Right atrium auricular region (tissue), 2 donors: ENCODE measurements around the gene B3GALT6. TPM values are rescaled to one million over a fixed set of nuclear protein-coding genes. Genes with fewer than 3 reads are reported as not detected.

Experiments
- DNase-seq: peaks from one replicate; pipeline ENCODE4 v3.0.0-alpha.2; 2019; ENCODE audit warnings: low spot score
- H3K27ac ChIP-seq, 2 donors: fragments of 200-600 bp; sonication (generic); 1 replicate in 1 of 2; 2 replicates in 1 of 2; pipeline ENCODE4 v1.5.1; 2016 to 2019
- H3K27me3 ChIP-seq, 2 donors: fragments of 200-600 bp; sonication (generic); one replicate each; pipeline versions ENCODE4 v1.5.1 to v1.6.0; 2017 to 2019
- H3K36me3 ChIP-seq: fragments of 200-600 bp; sonication (generic); one replicate; pipeline ENCODE4 v1.5.1; 2016
- H3K4me1 ChIP-seq, 2 donors: fragments of 200-600 bp; sonication (generic); one replicate each; pipeline versions ENCODE4 v1.5.1 to v1.6.0; 2017 to 2019
- H3K4me3 ChIP-seq, 2 donors: fragments of 200-600 bp; sonication (generic); 1 replicate in 1 of 2; 2 replicates in 1 of 2; pipeline ENCODE4 v1.5.1; 2017 to 2019; ENCODE audit warnings: mild to moderate bottlenecking in 1 of 2, moderate library complexity in 1 of 2
- H3K9me3 ChIP-seq, 2 donors: fragments of 200-600 bp; sonication (generic); one replicate each; pipeline ENCODE4 v1.5.1; 2019
- total RNA-seq, 2 donors: library from RNA; depleted of rRNA; stranded (reverse); fragments of >200 nt; gene quantifications; one replicate each; pipeline ENCODE4 v1.1.0, GENCODE V29; 2016
- TF ChIP-seq, protein P1 (sequence below), 2 donors: fragments of 200-600 bp; sonication (generic); IDR thresholded peaks; one replicate each; pipeline ENCODE4 v1.5.1; 2019; ENCODE audit warnings: antibody characterized with exemption in 2 of 2

Gene B3GALT6
- total RNA-seq, 2 donors from 2014 or later: 16.1 to 19.7 TPM

DNA sequence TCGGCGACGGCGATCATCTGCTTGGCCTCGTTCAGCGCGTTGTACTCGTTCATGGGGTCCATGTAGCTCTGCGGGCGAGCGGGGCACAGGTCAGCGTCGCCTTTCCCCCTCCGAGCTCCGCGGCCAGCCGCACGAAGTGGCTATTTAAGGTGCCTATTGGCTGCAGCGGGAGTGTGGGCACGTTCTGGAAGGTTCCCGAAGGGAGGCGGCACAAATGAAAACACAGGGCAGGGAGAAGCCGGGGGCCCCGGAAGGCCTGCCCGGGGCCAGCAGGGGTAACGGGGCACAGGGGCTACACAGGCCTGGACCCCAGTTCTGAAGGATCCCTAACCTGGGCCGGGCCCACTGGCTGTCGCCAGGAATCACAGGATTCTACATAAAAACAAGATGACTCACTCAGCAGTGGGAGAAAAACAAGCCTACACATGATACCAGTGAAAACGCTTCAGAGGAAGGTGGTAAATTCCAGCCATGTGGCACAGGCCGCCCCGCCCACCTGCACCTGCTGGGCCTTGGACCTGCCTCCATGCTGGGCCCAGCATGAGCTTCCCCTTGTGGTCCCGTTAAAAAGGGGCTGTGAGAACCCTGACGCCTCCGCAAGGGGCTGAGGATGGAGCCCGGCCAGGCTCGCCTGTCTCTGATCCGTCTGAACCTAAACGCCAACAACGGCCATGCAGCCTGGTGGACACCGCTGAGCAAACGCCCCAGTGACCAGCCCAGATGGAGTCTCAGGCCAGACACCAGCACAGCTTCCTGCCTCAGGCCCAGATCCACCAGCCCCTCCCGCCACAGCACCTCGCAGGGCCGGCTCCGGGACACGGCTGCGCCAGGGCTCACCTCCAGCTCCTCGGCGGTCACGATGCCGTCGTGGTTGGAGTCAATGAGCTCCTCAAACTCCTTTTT is 14.2 kb upstream of the B3GALT6 start:
- no peak for DNase-seq
- H3K4me3 ChIP-seq: no peak overlapping the region
- no peak overlapping the region for H3K27ac ChIP-seq
- no peaks in the 10 kb centered on the region for H3K27me3 ChIP-seq
- H3K36me3 ChIP-seq: peaks cover 60% of the 10 kb centered on the region
- H3K9me3 ChIP-seq: no peaks in the 10 kb centered on the region
- H3K4me1 ChIP-seq: peaks cover 0 to 23% of the 10 kb centered on the region in 2 donors
- TF ChIP-seq, protein P1, sequence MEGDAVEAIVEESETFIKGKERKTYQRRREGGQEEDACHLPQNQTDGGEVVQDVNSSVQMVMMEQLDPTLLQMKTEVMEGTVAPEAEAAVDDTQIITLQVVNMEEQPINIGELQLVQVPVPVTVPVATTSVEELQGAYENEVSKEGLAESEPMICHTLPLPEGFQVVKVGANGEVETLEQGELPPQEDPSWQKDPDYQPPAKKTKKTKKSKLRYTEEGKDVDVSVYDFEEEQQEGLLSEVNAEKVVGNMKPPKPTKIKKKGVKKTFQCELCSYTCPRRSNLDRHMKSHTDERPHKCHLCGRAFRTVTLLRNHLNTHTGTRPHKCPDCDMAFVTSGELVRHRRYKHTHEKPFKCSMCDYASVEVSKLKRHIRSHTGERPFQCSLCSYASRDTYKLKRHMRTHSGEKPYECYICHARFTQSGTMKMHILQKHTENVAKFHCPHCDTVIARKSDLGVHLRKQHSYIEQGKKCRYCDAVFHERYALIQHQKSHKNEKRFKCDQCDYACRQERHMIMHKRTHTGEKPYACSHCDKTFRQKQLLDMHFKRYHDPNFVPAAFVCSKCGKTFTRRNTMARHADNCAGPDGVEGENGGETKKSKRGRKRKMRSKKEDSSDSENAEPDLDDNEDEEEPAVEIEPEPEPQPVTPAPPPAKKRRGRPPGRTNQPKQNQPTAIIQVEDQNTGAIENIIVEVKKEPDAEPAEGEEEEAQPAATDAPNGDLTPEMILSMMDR (IDR thresholded peaks at IDR 0.05): no peak

DNA sequence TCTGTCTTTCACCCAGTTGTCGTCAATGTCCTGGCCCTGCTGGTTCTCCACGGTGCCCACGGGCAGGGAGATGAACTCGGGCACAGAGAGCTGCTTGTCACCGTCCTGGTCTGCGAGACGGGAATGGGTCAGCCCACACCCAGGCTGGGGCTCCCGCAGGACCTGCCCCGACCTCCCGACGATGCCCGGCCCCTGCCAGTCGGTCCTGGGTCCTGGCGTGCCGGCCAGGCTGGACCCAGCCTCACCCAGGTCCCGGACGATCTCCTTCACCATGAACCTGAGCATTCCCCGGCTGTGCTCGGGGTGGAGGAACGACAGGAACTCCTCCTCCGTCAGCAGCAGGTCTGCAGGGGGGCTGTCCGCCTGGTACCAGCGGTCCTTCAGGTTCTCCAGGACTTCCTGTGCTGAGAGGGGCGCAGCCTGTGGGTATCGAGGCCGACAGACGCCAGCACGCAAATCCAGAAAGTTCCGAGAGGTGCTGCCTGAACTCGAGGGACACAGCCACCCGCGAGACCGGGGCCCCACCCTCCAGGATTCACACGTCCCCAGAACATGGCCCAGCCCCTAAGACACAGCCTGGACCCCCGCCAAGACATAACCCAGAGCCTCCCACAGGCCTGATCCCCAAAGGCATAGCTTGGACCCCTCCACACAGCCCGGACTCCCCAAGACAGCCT is 13.4 kb upstream of the B3GALT6 start:
- Histone ChIP-seq H3K27me3 (no peaks in the 10 kb centered on the region), H3K4me3 (no peak overlapping the region), H3K4me1 (peaks cover 0 to 17% of the 10 kb centered on the region in 2 donors), H3K9me3 (no peaks in the 10 kb centered on the region), H3K36me3 (peaks cover 68% of the 10 kb centered on the region), H3K27ac (no peak overlapping the region)
- TF ChIP-seq, protein P1 (IDR thresholded peaks at IDR 0.05): no peak
- no peak for DNase-seq

- no peaks in the 10 kb centered on the region for H3K27me3 ChIP-seq
- H3K4me3 ChIP-seq: no peak overlapping the region
- DNase-seq: no peak
- no peak overlapping the region for H3K27ac ChIP-seq
- no peaks in the 10 kb centered on the region for H3K9me3 ChIP-seq
- peaks cover 72% of the 10 kb centered on the region for H3K36me3 ChIP-seq
- peaks cover 0 to 14% of the 10 kb centered on the region in 2 donors for H3K4me1 ChIP-seq
- TF ChIP-seq, protein P1 (IDR thresholded peaks at IDR 0.05): no peak
These were observed 12.7 kb upstream of the B3GALT6 start for GRCh38 chr1:1219341-1219740.

GRCh38 chr1:1220197-1220596 is 11.8 kb upstream of the B3GALT6 start:
- no peaks in the 10 kb centered on the region for H3K9me3 ChIP-seq
- TF ChIP-seq, protein P1 (IDR thresholded peaks at IDR 0.05): no peak
- no peaks in the 10 kb centered on the region for H3K27me3 ChIP-seq
- no peak overlapping the region for H3K27ac ChIP-seq
- no peak for DNase-seq
- no peak overlapping the region for H3K4me3 ChIP-seq
- H3K4me1 ChIP-seq: peaks cover 0 to 19% of the 10 kb centered on the region in 2 donors
- peaks cover 76% of the 10 kb centered on the region for H3K36me3 ChIP-seq

DNA sequence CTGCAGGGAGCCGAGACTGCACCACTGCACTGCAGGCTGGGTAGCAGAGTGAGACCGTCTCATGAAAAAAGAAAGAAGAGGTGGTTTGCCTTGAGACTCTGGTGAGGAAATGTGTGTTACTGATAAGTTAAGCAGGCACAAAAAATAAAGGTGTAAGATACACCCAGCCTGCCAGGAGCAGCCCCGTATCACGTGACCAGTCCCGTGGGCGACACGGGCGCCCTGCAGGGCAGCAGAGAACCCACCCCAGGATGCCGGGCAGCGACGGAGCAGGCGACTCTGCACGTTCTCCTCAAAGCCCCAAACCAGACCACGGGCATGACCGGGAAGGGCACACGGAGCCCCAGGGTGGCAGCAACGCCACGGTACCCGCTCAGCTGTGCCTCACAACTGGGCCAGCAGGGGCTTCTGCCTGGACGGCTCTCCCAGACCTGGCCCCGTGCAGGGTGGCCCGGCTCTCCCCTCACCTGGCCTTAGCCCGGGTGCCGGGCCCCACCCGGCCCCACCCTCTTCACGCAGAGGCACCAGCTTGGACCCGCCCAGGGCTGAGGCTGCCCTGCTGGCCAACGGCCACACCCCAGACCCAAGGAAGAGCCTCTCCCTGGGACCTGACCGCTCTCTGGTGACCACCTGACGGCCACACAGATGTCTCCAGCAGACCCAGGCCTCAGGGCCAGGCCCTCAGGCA is 10.0 kb upstream of the B3GALT6 start:
- peaks cover 0 to 20% of the 10 kb centered on the region in 2 donors for H3K4me1 ChIP-seq
- no peaks in the 10 kb centered on the region for H3K27me3 ChIP-seq
- H3K9me3 ChIP-seq: no peaks in the 10 kb centered on the region
- H3K36me3 ChIP-seq: peaks cover 71% of the 10 kb centered on the region
- no peak for DNase-seq
- no peak overlapping the region for H3K27ac ChIP-seq
- no peak overlapping the region for H3K4me3 ChIP-seq
- TF ChIP-seq, protein P1 (IDR thresholded peaks at IDR 0.05): no peak
